IMR-90 (cell line): ENCODE data around the gene SPOCK3. TPM values are rescaled to one million over a fixed set of nuclear protein-coding genes. Genes with fewer than 3 reads are reported as not detected.
"Not testable (repeated sequence)": the region's sequence is repeated elsewhere in the genome, so short reads cannot be mapped to it uniquely, and the experiment has no call there.

Source experiments
- ATAC-seq: fragments of 200-7000 bp; cut with Tn5 transposase; 2 replicates; pipeline ENCODE4 v1.9.1; 2020; ENCODE audit warnings: low read depth, mild to moderate bottlenecking, moderate library complexity
- BruUV-seq: library from RNA; stranded (reverse); fragments of 400-500 nt; replicated peaks from 2 replicates; lab custom pipeline; 2021; lab: Mats Ljungman, UMichigan
- CTCF ChIA-PET: fragments of 300-600 bp; formaldehyde crosslinking; extraction: SDS; loops from one replicate; lab custom pipeline; 2021; ENCODE audit warnings: antibody characterized with exemption; lab: Yijun Ruan, JAX
- POLR2A ChIA-PET: fragments of 300-600 bp; sonication (Branson Sonifier 250); formaldehyde crosslinking; loops from one replicate; lab custom pipeline; 2022; ENCODE audit warnings: antibody characterized with exemption; ENCODE audit not compliant: unreplicated experiment; lab: Charles Lee
- DNase-seq: peaks from one replicate; pipeline ENCODE4 v3.0.0; 2013
- H2AFZ ChIP-seq: replicated peaks from 2 replicates; pipeline ENCODE3; 2013; ENCODE audit warnings: low read length, mild to moderate bottlenecking; ENCODE audit not compliant: poor library complexity
- H2AK5ac ChIP-seq: 2 replicates; pipeline ENCODE4 v1.6.1; 2013; ENCODE audit warnings: low read depth, low read length, inconsistent platforms
- H2AK9ac ChIP-seq: replicated peaks from 2 replicates; pipeline ENCODE3; 2013; ENCODE audit warnings: mild to moderate bottlenecking, low read depth, low read length, moderate library complexity; ENCODE audit not compliant: poor library complexity
- H2BK120ac ChIP-seq: 2 replicates; pipeline ENCODE4 v1.6.1; 2013; ENCODE audit warnings: low read depth, low read length, inconsistent platforms
- H2BK15ac ChIP-seq: 3 replicates; pipeline ENCODE4 v1.6.1; 2013; ENCODE audit warnings: low read depth, low read length, inconsistent platforms
- H2BK20ac ChIP-seq: 2 replicates; pipeline ENCODE4 v1.6.1; 2013; ENCODE audit warnings: low read depth, mild to moderate bottlenecking, inconsistent platforms, low read length, moderate library complexity
- H2BK5ac ChIP-seq: 2 replicates; pipeline ENCODE4 v1.6.1; 2013; ENCODE audit warnings: mild to moderate bottlenecking, low read depth, low read length, inconsistent platforms; ENCODE audit not compliant: poor library complexity, severe bottlenecking
- H3K14ac ChIP-seq: replicated peaks from 2 replicates; pipeline ENCODE4 v1.6.1; 2013; ENCODE audit warnings: low read depth, low read length, inconsistent platforms
- H3K18ac ChIP-seq: 2 replicates; pipeline ENCODE4 v1.6.1; 2013; ENCODE audit warnings: low read depth, low read length, control low read depth
- H3K23ac ChIP-seq: 2 replicates; pipeline ENCODE4 v1.6.1; 2013; ENCODE audit warnings: low read depth, low read length, inconsistent platforms
- H3K27ac ChIP-seq: 2 replicates; pipeline ENCODE4 v1.5.1; 2013; ENCODE audit warnings: mild to moderate bottlenecking, control low read depth, low read length; ENCODE audit not compliant: insufficient read depth
- H3K27me3 ChIP-seq: 2 replicates; pipeline ENCODE4 v1.6.1; 2013; ENCODE audit warnings: low read length; ENCODE audit not compliant: control insufficient read depth, insufficient read depth
- H3K36me3 ChIP-seq: 2 replicates; pipeline ENCODE4 v1.6.1; 2013; ENCODE audit warnings: low read length, mixed read lengths; ENCODE audit not compliant: control insufficient read depth, insufficient read depth
- H3K4ac ChIP-seq: 2 replicates; pipeline ENCODE4 v1.6.1; 2013; ENCODE audit warnings: low read depth, low read length, inconsistent platforms
- H3K4me1 ChIP-seq: 2 replicates; pipeline ENCODE4 v1.6.1; 2013; ENCODE audit warnings: low read length, mixed read lengths; ENCODE audit not compliant: control insufficient read depth, insufficient read depth
- H3K4me2 ChIP-seq: 2 replicates; pipeline ENCODE4 v1.6.1; 2013; ENCODE audit warnings: low read depth, mild to moderate bottlenecking, control low read depth, low read length, moderate library complexity
- H3K4me3 ChIP-seq: 2 replicates; pipeline ENCODE4 v1.5.1; 2013; ENCODE audit warnings: low read depth, mild to moderate bottlenecking, control low read depth, low read length, moderate library complexity; ENCODE audit not compliant: insufficient read depth
- H3K56ac ChIP-seq: 2 replicates; pipeline ENCODE4 v1.6.1; 2013; ENCODE audit warnings: low read length, inconsistent platforms; ENCODE audit not compliant: insufficient read depth; ENCODE audit errors: extremely low read depth
- H3K79me1 ChIP-seq, 2 experiments: 2 replicates each; pipeline ENCODE4 v1.6.1; 2013; ENCODE audit warnings: low read length in 2 of 2, inconsistent platforms in 1 of 2, low read depth in 1 of 2
- H3K9ac ChIP-seq: 2 replicates; pipeline ENCODE4 v1.6.1; 2013; ENCODE audit warnings: low read depth, low read length, control low read depth
- H3K9me1 ChIP-seq: 2 replicates; pipeline ENCODE4 v1.6.1; 2013; ENCODE audit warnings: low read length, inconsistent platforms; ENCODE audit not compliant: insufficient read depth
- H3K9me3 ChIP-seq: 2 replicates; pipeline ENCODE4 v1.6.1; 2013; ENCODE audit warnings: low read length; ENCODE audit not compliant: control insufficient read depth, insufficient read depth
- H4K20me1 ChIP-seq: 2 replicates; pipeline ENCODE4 v1.6.1; 2013; ENCODE audit warnings: low read length, inconsistent platforms; ENCODE audit not compliant: insufficient read depth
- H4K5ac ChIP-seq: 2 replicates; pipeline ENCODE4 v1.6.1; 2013; ENCODE audit warnings: mild to moderate bottlenecking, low read depth, low read length, control low read depth
- H4K8ac ChIP-seq, 2 experiments: 2 replicates each; pipeline ENCODE4 v1.6.1; 2013; ENCODE audit warnings: low read depth in 2 of 2, low read length in 2 of 2, control low read depth in 1 of 2, inconsistent platforms in 1 of 2
- H4K91ac ChIP-seq: 2 replicates; pipeline ENCODE4 v1.6.1; 2013; ENCODE audit warnings: low read depth, low read length, inconsistent platforms; ENCODE audit not compliant: insufficient read depth
- WGBS, 2 experiments: methylation state at CpG; one replicate each; pipeline versions ENCODE4 v1.1.5 to v1.1.7; 2013; ENCODE audit warnings: missing lambda C conversion rate in 2 of 2; ENCODE audit not compliant: insufficient read length in 1 of 2; ENCODE audit errors: extremely low coverage in 2 of 2; 5-methylcytosine and 5-hydroxymethylcytosine counted together
- dilution Hi-C: fragments of 300-500 bp; cut with HindIII; formaldehyde crosslinking; loops from one replicate; pipeline ENCODE4 v1.14.3; 2018; ENCODE audit warnings: low sequenced_read_pairs; ENCODE audit not compliant: unreplicated experiment
- in situ Hi-C: fragments of 300-500 bp; cut with MboI; formaldehyde crosslinking; loops from 3 replicates; pipeline ENCODE4 v1.14.3; 2019; ENCODE audit warnings: low sequenced_read_pairs, inconsistent platforms, mixed read lengths
- intact Hi-C: fragments of 100-400 bp; cut with micrococcal nuclease; formaldehyde crosslinking; loops from 2 replicates; pipeline ENCODE4 v1.10.0; 2022
- polyA plus RNA-seq, 3 experiments: library from polyadenylated mRNA; depleted of rRNA; stranded (reverse); fragments of >200 nt; gene quantifications; 2 replicates each; pipeline ENCODE4 v1.2.3, GENCODE V29; 2012; ENCODE audit warnings: low replicate concordance in 1 of 3
- total RNA-seq: library from RNA; depleted of rRNA; stranded (reverse); fragments of >200 nt; gene quantifications from 2 replicates; pipeline ENCODE4 v1.2.3, GENCODE V29; 2012

The SPOCK3 gene
- total and polyA plus RNA-seq, 2 of the 4 experiments (the other 2 are of a cell fraction), result not detected

DNA sequence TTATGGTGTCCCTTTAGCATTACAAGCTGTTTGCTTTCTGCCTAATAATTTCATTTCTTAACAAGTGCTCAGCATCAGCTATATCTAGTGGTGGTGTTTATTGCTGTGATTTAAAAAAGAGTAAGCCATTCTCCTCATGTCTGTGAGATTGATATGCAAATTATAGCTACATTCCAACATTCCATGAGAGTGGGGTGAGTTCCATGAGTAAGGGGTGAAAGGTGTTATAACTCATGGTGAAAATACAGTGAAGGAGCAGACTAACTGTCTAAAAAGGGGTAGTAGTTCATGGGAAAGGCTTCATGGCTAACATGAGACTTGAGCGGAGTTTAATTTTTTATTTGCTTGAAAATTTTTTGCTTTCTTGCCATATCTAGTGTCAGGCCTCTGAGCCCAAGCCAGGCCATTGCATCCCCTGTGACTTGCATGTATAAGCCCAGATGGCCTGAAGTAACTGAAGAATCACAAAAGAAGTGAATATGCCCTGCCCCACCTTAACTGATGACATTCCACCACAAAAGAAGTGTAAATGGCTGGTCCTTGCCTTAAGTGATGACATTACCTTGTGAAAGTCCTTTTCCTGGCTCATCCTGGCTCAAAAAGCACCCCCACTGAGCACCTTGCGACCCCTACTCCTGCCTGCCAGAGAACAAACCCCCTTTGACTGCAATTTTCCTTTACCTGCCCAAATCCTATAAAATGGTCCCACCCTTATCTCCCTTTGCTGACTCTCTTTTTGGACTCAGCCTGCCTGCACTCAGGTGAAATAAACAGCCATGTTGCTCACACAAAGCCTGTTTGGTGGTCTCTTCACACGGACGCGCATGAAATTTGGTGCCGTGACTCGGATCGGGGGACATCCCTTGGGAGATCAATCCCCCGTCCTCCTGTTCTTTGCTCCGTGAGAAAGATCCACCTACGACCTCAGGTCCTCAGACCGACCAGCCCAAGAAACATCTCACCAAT, 518.3 kb downstream of the SPOCK3 start:
- H3K4me2 ChIP-seq, DNase-seq, H3K23ac ChIP-seq, H3K4ac ChIP-seq, H2AK5ac ChIP-seq, H3K9me3 ChIP-seq, H3K79me1 ChIP-seq, H3K4me1 ChIP-seq, H2AK9ac ChIP-seq, intact Hi-C loops, H3K56ac ChIP-seq, H2BK120ac ChIP-seq, H4K8ac ChIP-seq, H3K27ac ChIP-seq, H3K4me3 ChIP-seq, H3K18ac ChIP-seq, ATAC-seq, H4K5ac ChIP-seq, H2BK15ac ChIP-seq, H2AFZ ChIP-seq, H2BK20ac ChIP-seq, H2BK5ac ChIP-seq, H3K9me1 ChIP-seq, POLR2A ChIA-PET, H3K27me3 ChIP-seq, H3K14ac ChIP-seq, dilution Hi-C loops, H4K91ac ChIP-seq, H4K20me1 ChIP-seq, BruUV-seq, H3K36me3 ChIP-seq, CTCF ChIA-PET, in situ Hi-C loops, H3K9ac ChIP-seq: not testable (repeated sequence)
- 20% methylated on average over 1 of the region's 12 CpGs; no CpG with 5 or more reads in 1 of the 2 experiments for WGBS, 2 experiments
